ENCODE results near the gene CDKAL1. TPM values are rescaled to one million over a fixed set of nuclear protein-coding genes. Genes with fewer than 3 reads are reported as not detected.

Gene CDKAL1
- total and polyA plus RNA-seq, 2 donors from 2014 or later: 4.6 to 20.2 TPM

GRCh38 chr6:20866935-20867703 lies 332.9 kb downstream of the CDKAL1 start:
- intact Hi-C loops (cut with DNase I): no loop called here

DNA sequence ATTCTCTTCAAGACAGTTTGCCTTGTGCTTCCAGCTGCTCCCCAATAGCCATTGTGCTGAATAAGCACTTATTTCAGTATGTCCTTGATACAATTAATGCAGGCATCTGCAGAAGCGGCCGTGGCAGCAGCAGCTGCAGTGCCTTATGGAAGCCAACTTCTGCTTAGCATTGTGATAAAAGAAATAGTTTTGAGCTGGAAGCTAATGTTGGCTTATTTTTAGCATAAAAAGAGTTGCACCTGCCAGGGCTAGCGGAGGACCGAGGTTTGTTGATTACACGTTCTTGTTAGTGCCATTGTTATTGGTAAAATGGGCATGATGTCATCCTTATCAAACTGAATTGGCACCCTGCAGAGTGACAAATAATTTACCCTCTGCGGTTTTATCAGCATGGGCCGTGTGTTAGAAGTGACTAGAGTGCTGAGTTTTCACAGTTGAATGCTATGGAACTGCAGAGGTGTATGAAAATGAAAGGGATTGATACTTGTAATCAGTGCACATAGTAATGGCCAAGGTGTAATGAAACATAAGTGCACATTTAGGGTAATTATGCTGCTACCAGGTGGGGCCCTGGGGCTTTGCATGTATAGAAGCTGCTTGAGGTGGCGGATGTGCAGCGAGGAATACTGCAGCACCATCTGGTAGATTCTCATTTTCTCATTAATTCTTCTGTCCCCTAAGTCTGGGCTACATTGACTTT lies 334.3 kb downstream of the CDKAL1 start:
- no peak for TF ChIP-seq CTCF (IDR thresholded peaks at IDR 0.05; ENCODE audit: borderline replicate concordance, extremely low read depth, insufficient read depth)
- intact Hi-C loops (cut with DNase I): no loop called here
- Histone ChIP-seq H3K4me1 (ENCODE audit: control insufficient read depth in 2 of 3, insufficient read depth in 2 of 3, low read depth in 1 of 3, low read length in 3 of 3) (no peaks in the 10 kb centered on the region), H3K36me3 (ENCODE audit: control insufficient read depth in 2 of 3, insufficient read depth in 3 of 3, low read length in 3 of 3) (no peaks in the 10 kb centered on the region), H3K4me3 (ENCODE audit: low read length in 3 of 3) (no peak overlapping the region), H3K9ac (ENCODE audit: low read length in 3 of 3) (no peak overlapping the region), H3K27me3 (ENCODE audit: control insufficient read depth, insufficient read depth, low read length) (no peaks in the 10 kb centered on the region), H3K27ac (ENCODE audit: low read depth in 2 of 2, low read length in 2 of 2) (no peak overlapping the region), H3K9me3 (ENCODE audit: control insufficient read depth in 2 of 3, insufficient read depth in 1 of 3, low read length in 3 of 3) (no peaks in the 10 kb centered on the region)
- DNase-seq (no peak), FAIRE-seq (no peak)

More at GRCh38 chr6:20866935-20867703, 332.9 kb downstream of the CDKAL1 start:
- Histone ChIP-seq H3K9me3 (ENCODE audit: control insufficient read depth in 2 of 3, insufficient read depth in 1 of 3, low read length in 3 of 3) (no peaks in the 10 kb centered on the region), H3K27me3 (ENCODE audit: control insufficient read depth, insufficient read depth, low read length) (no peaks in the 10 kb centered on the region), H3K9ac (ENCODE audit: low read length in 3 of 3) (no peak overlapping the region), H3K36me3 (ENCODE audit: control insufficient read depth in 2 of 3, insufficient read depth in 3 of 3, low read length in 3 of 3) (no peaks in the 10 kb centered on the region), H3K27ac (ENCODE audit: low read depth in 2 of 2, low read length in 2 of 2) (no peak overlapping the region), H3K4me1 (ENCODE audit: control insufficient read depth in 2 of 3, insufficient read depth in 2 of 3, low read depth in 1 of 3, low read length in 3 of 3) (no peaks in the 10 kb centered on the region), H3K4me3 (ENCODE audit: low read length in 3 of 3) (no peak overlapping the region)
- TF ChIP-seq CTCF (IDR thresholded peaks at IDR 0.05; ENCODE audit: borderline replicate concordance, extremely low read depth, insufficient read depth): no peak
- no peak for FAIRE-seq
- no peak for DNase-seq

GRCh38 chr6:20870021-20870420 lies 335.8 kb downstream of the CDKAL1 start:
- H3K4me3 ChIP-seq (ENCODE audit: low read length in 3 of 3): no peak overlapping the region
- H3K36me3 ChIP-seq (ENCODE audit: control insufficient read depth in 2 of 3, insufficient read depth in 3 of 3, low read length in 3 of 3): no peaks in the 10 kb centered on the region
- no peaks in the 10 kb centered on the region for H3K4me1 ChIP-seq (ENCODE audit: control insufficient read depth in 2 of 3, insufficient read depth in 2 of 3, low read depth in 1 of 3, low read length in 3 of 3)
- no peaks in the 10 kb centered on the region for H3K9me3 ChIP-seq (ENCODE audit: control insufficient read depth in 2 of 3, insufficient read depth in 1 of 3, low read length in 3 of 3)
- TF ChIP-seq CTCF (IDR thresholded peaks at IDR 0.05; ENCODE audit: borderline replicate concordance, extremely low read depth, insufficient read depth): no peak
- H3K27me3 ChIP-seq (ENCODE audit: control insufficient read depth, insufficient read depth, low read length): no peaks in the 10 kb centered on the region
- no peak overlapping the region for H3K27ac ChIP-seq (ENCODE audit: low read depth in 2 of 2, low read length in 2 of 2)
- H3K9ac ChIP-seq (ENCODE audit: low read length in 3 of 3): no peak overlapping the region
- intact Hi-C loops (cut with DNase I): no loop called here
- DNase-seq (no peak), FAIRE-seq (no peak)

Measured in kidney (tissue), 14 donors.